ENCODE results near the gene RBM25. TPM values are rescaled to one million over a fixed set of nuclear protein-coding genes. Genes with fewer than 3 reads are reported as not detected.
"Not testable (repeated sequence)": the region's sequence is repeated elsewhere in the genome, so short reads cannot be mapped to it uniquely, and the experiment has no call there.

The RBM25 gene
- 100 to 1,000 TPM in 1 of 4 donors, 10 to 100 TPM in 3; 73.2 to 364 (median 86.0) TPM for total RNA-seq

- peaks cover 0 to 3% (median 0%) of the 10 kb centered on the region in 3 donors for H3K36me3 ChIP-seq
- peak; percentile 96 to 97 for TF ChIP-seq POLR2A (IDR thresholded peaks at IDR 0.05)
- no peak for TF ChIP-seq CTCF (IDR thresholded peaks at IDR 0.05)
- H3K4me3 ChIP-seq, result peak within 1 kb of the TSS; percentile 58 to 88 (median 70)
- no peaks in the 10 kb centered on the region for H3K27me3 ChIP-seq
- H3K27ac ChIP-seq, result peak within 1 kb of the TSS; percentile 86 to 95 (median 92)
- DNase-seq, result peak; percentile 94 to 98 (median 96)
- peaks cover 0 to 27% (median 5%) of the 10 kb centered on the region in 4 donors for H3K4me1 ChIP-seq
- H3K9me3 ChIP-seq, result no peaks in the 10 kb centered on the region
Measured at GRCh38 chr14:73058224-73058921, at the start of gene RBM25. Gene RBM25 (plus strand): TSS chr14:73058534. CDS start chr14:73071642, 13,108 bp downstream.

GRCh38 chr14:73011189-73011588 lies 47.1 kb upstream of the RBM25 start:
- H3K9me3 ChIP-seq, result not testable (repeated sequence)

GRCh38 chr14:73014105-73014504 lies 44.2 kb upstream of the RBM25 start:
- DNase-seq, result no peak
- Histone ChIP-seq H3K36me3 (peaks cover 0 to 24% (median 0%) of the 10 kb centered on the region in 3 donors), H3K4me1 (peaks cover 0 to 7% (median 0%) of the 10 kb centered on the region in 4 donors), H3K27me3 (no peaks in the 10 kb centered on the region), H3K4me3 (no peak overlapping the region), H3K27ac (no peak overlapping the region), H3K9me3 (no peaks in the 10 kb centered on the region)
- TF ChIP-seq POLR2A (IDR thresholded peaks at IDR 0.05) (no peak), CTCF (IDR thresholded peaks at IDR 0.05) (no peak)

More at GRCh38 chr14:73011189-73011588, 47.1 kb upstream of the RBM25 start:
- H3K4me1 ChIP-seq, DNase-seq, H3K4me3 ChIP-seq, H3K27me3 ChIP-seq, H3K27ac ChIP-seq: not testable (repeated sequence)
- H3K36me3 ChIP-seq, result peaks cover 0 to 17% (median 0%) of the 10 kb centered on the region in 3 donors

- not testable (repeated sequence) for DNase-seq, H3K4me3 ChIP-seq, H3K4me1 ChIP-seq, H3K27me3 ChIP-seq, H3K27ac ChIP-seq, H3K9me3 ChIP-seq
- H3K36me3 ChIP-seq, result peaks cover 0 to 32% (median 0%) of the 10 kb centered on the region in 3 donors
Measured at GRCh38 chr14:73015552-73015951, 42.8 kb upstream of the RBM25 start.

GRCh38 chr14:73016011-73016410 lies 42.3 kb upstream of the RBM25 start:
- not testable (repeated sequence) for H3K4me3 ChIP-seq, H3K27me3 ChIP-seq, H3K9me3 ChIP-seq, H3K4me1 ChIP-seq, H3K27ac ChIP-seq
- peak in 1 of 3 donors; percentile 51 for DNase-seq
- H3K36me3 ChIP-seq, result peaks cover 0 to 36% (median 0%) of the 10 kb centered on the region in 3 donors

GRCh38 chr14:73022051-73022450 lies 36.3 kb upstream of the RBM25 start:
- no peak for TF ChIP-seq POLR2A (IDR thresholded peaks at IDR 0.05)
- TF ChIP-seq CTCF (IDR thresholded peaks at IDR 0.05), result no peak
- no peaks in the 10 kb centered on the region for H3K9me3 ChIP-seq
- H3K4me1 ChIP-seq, result peaks cover 0 to 28% (median 5%) of the 10 kb centered on the region in 4 donors
- peaks cover 0 to 36% (median 0%) of the 10 kb centered on the region in 3 donors for H3K36me3 ChIP-seq
- H3K27ac ChIP-seq, result no peak overlapping the region
- DNase-seq, result no peak
- H3K27me3 ChIP-seq, result no peaks in the 10 kb centered on the region
- H3K4me3 ChIP-seq, result no peak overlapping the region

GRCh38 chr14:73025544-73025943 lies 32.8 kb upstream of the RBM25 start:
- H3K27ac ChIP-seq, result no peak overlapping the region
- no peaks in the 10 kb centered on the region for H3K27me3 ChIP-seq
- peak overlapping the region in 1 of 4 donors; percentile 89 for H3K4me3 ChIP-seq
- no peaks in the 10 kb centered on the region for H3K9me3 ChIP-seq
- H3K36me3 ChIP-seq, result peaks cover 0 to 17% (median 0%) of the 10 kb centered on the region in 3 donors
- no peak for TF ChIP-seq POLR2A (IDR thresholded peaks at IDR 0.05)
- no peak for TF ChIP-seq CTCF (IDR thresholded peaks at IDR 0.05)
- DNase-seq, result peak in 1 of 3 donors; percentile 22
- peaks cover 0 to 28% (median 5%) of the 10 kb centered on the region in 4 donors for H3K4me1 ChIP-seq
